Esophagus squamous epithelium (tissue), 5 donors: Measurements from ENCODE around the gene PGP. TPM values are rescaled to one million over a fixed set of nuclear protein-coding genes. Genes with fewer than 3 reads are reported as not detected.

Experiments used
- DNase-seq: peaks from one replicate; lab custom pipeline; 2025; lab: John Stamatoyannopoulos, UW
- H3K27ac ChIP-seq, 4 donors: fragments of 200-600 bp; sonication (generic); one replicate each; pipeline ENCODE4 v1.5.1; 2016 to 2019; ENCODE audit warnings: mild to moderate bottlenecking in 1 of 4
- H3K27me3 ChIP-seq, 4 donors: fragments of 200-600 bp; sonication (generic); 1 replicate in 3 of 4; 2 replicates in 1 of 4; pipeline versions ENCODE4 v1.5.1 to v1.6.0; 2017 to 2021; ENCODE audit warnings: antibody characterized with exemption in 1 of 4
- H3K36me3 ChIP-seq, 3 donors: fragments of 200-600 bp; sonication (generic); one replicate each; pipeline ENCODE4 v1.5.1; 2016 to 2019
- H3K4me1 ChIP-seq, 3 donors: fragments of 200-600 bp; sonication (generic); one replicate each; pipeline ENCODE4 v1.5.1; 2017 to 2019
- H3K4me3 ChIP-seq, 4 donors: fragments of 200-600 bp; sonication (generic); 1 replicate in 3 of 4; 2 replicates in 1 of 4; pipeline ENCODE4 v1.5.1; 2016 to 2019; ENCODE audit warnings: mild to moderate bottlenecking in 2 of 4, moderate library complexity in 1 of 4
- H3K9me3 ChIP-seq, 3 donors: fragments of 200-600 bp; sonication (generic); one replicate each; pipeline ENCODE4 v1.5.1; 2016 to 2019
- POLR2A ChIP-seq, 4 donors: fragments of 450-650 bp; IDR thresholded peaks; one replicate each; pipeline ENCODE4 v1.6.1; 2017; ENCODE audit warnings: antibody characterized with exemption in 4 of 4, mild to moderate bottlenecking in 4 of 4, moderate library complexity in 3 of 4
- WGBS, 2 donors: methylation state at CpG; one replicate each; pipeline ENCODE4 v1.1.5; 2018; 5-methylcytosine and 5-hydroxymethylcytosine counted together
- intact Hi-C: fragments of 100-400 bp; cut with DNase I; formaldehyde crosslinking; loops from one replicate; pipeline ENCODE4 v1.15.0; 2022
- total RNA-seq, 4 donors: library from RNA; depleted of rRNA; stranded (reverse); fragments of >200 nt; gene quantifications; one replicate each; pipeline ENCODE4 v1.1.0, GENCODE V29; 2016
- TF ChIP-seq, protein P1 (sequence below), 6 experiments: fragments of 450-650 bp in 4 of 6; fragments of 200-600 bp in 2 of 6; sonication (generic) in 2 of 6; IDR thresholded peaks; one replicate each; pipeline ENCODE4 v1.5.1; 2016 to 2019; ENCODE audit warnings: antibody characterized with exemption in 6 of 6, mild to moderate bottlenecking in 4 of 6, moderate library complexity in 4 of 6
- donor health status: DM: yes; HTN: yes; CAD: no.

Gene PGP
- total RNA-seq, 4 donors from 2014 or later, result 5.5 to 14.2 (median 7.4) TPM

DNA sequence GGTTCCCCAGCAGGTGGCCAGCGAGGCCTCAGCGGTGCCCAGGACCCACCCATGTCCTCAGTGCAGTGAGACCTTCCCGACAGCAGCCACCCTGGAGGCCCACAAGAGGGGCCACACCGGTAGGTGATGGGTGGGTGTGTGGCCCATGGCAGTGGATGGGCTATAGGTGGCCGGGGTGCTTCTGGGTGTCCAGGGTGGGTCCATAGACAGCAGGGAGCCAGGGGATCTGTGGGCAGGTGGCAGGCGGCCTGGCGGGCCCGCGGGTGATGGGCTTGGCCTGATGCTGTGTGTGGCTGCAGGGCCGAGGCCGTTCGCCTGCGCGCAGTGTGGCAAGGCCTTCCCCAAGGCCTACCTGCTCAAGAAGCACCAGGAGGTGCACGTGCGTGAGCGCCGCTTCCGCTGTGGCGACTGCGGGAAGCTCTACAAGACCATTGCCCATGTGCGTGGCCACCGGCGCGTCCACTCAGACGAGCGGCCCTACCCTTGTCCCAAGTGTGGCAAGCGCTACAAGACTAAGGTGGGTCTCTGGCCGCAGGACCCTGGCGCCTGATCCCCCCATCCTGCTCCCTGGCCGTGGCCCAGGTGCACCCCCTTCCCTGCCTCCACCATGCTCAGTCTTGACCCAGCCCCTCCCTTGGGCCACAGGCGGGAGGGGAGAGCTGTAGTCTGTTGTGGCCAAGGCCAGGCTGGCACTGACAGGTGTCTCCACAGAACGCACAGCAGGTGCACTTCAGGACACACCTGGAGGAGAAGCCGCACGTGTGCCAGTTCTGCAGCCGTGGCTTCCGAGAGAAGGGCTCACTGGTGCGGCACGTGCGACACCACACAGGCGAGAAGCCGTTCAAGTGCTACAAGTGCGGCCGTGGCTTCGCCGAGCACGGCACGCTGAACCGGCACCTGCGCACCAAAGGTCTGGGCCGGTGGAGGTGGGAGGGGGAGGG is 19.5 kb upstream of the PGP start:
- H3K27ac ChIP-seq, result no peak overlapping the region
- no peak overlapping the region for H3K4me3 ChIP-seq
- peaks cover 52 to 70% (median 53%) of the 10 kb centered on the region in 3 donors for H3K36me3 ChIP-seq
- intact Hi-C loops, result no loop called here
- TF ChIP-seq POLR2A (IDR thresholded peaks at IDR 0.05), result no peak
- TF ChIP-seq, protein P1, sequence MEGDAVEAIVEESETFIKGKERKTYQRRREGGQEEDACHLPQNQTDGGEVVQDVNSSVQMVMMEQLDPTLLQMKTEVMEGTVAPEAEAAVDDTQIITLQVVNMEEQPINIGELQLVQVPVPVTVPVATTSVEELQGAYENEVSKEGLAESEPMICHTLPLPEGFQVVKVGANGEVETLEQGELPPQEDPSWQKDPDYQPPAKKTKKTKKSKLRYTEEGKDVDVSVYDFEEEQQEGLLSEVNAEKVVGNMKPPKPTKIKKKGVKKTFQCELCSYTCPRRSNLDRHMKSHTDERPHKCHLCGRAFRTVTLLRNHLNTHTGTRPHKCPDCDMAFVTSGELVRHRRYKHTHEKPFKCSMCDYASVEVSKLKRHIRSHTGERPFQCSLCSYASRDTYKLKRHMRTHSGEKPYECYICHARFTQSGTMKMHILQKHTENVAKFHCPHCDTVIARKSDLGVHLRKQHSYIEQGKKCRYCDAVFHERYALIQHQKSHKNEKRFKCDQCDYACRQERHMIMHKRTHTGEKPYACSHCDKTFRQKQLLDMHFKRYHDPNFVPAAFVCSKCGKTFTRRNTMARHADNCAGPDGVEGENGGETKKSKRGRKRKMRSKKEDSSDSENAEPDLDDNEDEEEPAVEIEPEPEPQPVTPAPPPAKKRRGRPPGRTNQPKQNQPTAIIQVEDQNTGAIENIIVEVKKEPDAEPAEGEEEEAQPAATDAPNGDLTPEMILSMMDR (IDR thresholded peaks at IDR 0.05), result no peak
- DNase-seq, result no peak
- H3K27me3 ChIP-seq, result peaks cover 7 to 48% (median 13%) of the 10 kb centered on the region in 4 donors
- peaks cover 22 to 57% (median 30%) of the 10 kb centered on the region in 3 donors for H3K4me1 ChIP-seq
- WGBS, 2 donors, result 94 to 99% methylated on average over 16 to 29 of the region's 51 CpGs
- no peaks in the 10 kb centered on the region for H3K9me3 ChIP-seq

DNA sequence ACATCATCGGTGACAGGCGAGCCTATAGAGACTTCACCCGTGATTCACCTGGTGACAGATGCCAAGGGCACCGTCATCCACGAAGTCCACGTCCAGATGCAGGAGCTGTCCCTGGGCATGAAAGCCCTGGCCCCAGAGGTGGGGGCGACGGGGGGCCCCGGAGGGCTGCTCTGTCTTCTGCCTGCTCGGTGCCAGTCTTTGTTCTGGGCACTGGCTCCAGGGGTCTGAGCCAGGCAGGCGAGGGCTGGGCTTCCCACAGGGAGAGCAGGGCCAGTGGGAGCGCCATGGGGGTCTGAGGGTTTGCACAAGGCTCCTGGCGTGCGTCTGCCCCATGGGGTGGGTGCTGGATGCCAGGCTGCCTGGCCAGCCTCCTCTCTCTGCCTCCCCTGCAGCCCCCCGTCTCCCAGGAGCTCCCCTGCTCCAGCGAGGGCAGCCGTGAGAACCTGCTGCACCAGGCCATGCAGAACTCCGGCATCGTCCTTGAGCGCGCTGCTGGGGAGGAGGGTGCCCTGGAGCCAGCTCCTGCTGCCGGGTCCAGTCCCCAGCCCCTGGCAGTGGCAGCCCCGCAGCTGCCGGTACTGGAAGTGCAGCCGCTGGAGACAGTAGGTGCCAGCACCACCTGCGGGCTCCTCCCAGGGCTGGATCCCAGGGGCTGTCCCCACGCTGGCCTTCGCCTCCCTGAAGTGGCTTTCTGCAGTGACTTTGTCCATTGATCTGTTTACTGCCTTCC is 18.6 kb upstream of the PGP start:
- no peak overlapping the region for H3K27ac ChIP-seq
- TF ChIP-seq, protein P1 (IDR thresholded peaks at IDR 0.05), result no peak
- TF ChIP-seq POLR2A (IDR thresholded peaks at IDR 0.05), result no peak
- DNase-seq, result no peak
- H3K4me1 ChIP-seq, result peaks cover 22 to 48% (median 30%) of the 10 kb centered on the region in 3 donors
- H3K9me3 ChIP-seq, result no peaks in the 10 kb centered on the region
- H3K36me3 ChIP-seq, result peaks cover 58 to 79% (median 62%) of the 10 kb centered on the region in 3 donors
- no peak overlapping the region for H3K4me3 ChIP-seq
- intact Hi-C loops, result no loop called here
- WGBS, 2 donors, result 91% methylated on average over 7 of the region's 28 CpGs; no CpG with 5 or more reads in 1 of the 2 donors
- peaks cover 7 to 43% (median 13%) of the 10 kb centered on the region in 4 donors for H3K27me3 ChIP-seq

DNA sequence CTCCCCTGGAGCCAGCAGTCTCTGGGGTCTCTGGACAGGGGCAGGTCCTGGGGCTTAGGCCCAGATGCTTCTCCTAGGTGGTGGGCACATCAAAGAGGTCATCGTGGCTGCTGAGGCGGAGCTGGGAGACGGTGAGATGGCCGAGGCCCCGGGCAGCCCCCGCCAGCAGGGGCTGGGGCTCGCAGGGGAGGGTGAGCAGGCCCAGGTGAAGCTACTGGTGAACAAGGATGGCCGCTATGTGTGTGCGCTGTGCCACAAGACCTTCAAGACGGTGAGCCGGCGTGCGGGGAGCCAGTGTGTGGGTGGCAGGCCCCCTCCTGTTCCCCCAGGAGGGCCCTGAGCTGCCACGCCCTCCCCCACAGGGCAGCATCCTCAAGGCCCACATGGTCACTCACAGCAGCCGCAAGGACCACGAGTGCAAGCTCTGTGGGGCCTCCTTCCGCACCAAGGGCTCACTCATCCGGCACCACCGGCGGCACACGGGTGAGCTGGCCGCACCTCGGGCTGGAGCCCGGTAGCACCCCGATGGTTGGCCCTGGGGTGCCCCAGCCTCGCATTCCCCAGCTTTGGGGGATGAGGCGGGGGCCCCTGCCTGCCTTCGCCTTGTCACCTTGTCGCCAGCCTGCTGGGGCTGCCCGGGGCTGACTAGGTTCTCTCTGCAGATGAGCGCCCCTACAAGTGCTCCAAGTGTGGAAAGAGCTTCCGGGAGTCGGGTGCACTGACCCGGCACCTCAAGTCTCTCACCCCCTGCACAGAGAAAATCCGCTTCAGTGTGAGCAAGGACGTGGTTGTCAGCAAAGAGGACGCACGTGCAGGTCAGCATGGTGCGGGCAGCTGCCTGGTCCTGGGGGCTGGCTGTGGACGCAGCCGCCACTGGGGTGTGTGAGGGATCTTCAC is 17.7 kb upstream of the PGP start:
- no peak overlapping the region for H3K4me3 ChIP-seq
- peaks cover 58 to 86% (median 62%) of the 10 kb centered on the region in 3 donors for H3K36me3 ChIP-seq
- peaks cover 6 to 34% (median 12%) of the 10 kb centered on the region in 4 donors for H3K27me3 ChIP-seq
- 40 to 85% methylated on average over 1 to 14 of the region's 41 CpGs for WGBS, 2 donors
- no peaks in the 10 kb centered on the region for H3K9me3 ChIP-seq
- no peak for TF ChIP-seq POLR2A (IDR thresholded peaks at IDR 0.05)
- TF ChIP-seq, protein P1 (IDR thresholded peaks at IDR 0.05), result no peak
- peaks cover 15 to 40% (median 24%) of the 10 kb centered on the region in 3 donors for H3K4me1 ChIP-seq
- intact Hi-C loops, result no loop called here
- DNase-seq, result no peak
- H3K27ac ChIP-seq, result no peak overlapping the region

DNA sequence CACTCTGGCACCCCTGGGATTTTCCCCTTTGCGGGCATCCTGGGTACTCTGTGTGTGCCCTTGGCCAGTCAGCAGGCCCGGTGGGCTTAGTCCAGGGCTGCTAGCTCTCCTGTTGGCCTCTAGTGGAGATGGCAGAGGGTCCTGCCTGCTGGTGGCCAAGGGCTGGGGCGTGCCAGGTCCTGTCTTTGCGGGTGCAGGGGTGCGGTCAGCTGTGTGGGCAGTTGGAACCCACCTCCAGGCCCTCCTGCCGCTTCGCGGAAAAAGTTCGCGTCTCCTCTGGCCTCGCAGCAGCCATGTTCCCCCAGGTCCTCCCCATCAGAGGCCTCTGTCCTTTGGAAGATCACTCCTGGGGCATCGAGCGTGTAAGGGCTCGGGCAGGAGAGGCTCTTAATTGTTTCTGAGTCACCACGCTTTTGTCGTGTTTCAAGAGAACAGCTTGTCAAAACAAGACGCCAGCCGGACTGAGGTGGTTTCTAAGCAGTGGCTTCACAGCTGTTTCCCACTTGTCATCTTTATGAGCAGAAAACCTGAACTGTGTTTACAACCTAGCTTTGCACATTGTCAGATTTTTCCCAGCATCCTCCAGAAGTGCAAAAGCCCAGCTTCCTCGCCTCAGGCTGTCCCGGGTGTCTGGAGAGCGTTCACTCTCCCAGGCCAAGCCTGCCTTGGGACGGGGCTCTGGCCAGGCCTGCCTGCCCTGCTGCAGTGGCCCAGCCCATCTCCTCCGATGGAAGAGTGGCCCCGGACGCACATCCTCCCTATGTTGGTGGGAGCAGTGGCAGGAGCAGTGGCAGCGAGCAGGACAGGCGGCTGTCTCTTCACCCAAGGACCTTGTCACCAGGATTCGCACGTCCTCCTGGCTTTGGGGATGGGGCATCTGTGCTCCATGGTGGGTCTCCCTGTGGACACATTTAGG is 16.6 kb upstream of the PGP start:
- H3K36me3 ChIP-seq, result peaks cover 58 to 95% (median 62%) of the 10 kb centered on the region in 3 donors
- no peak overlapping the region for H3K27ac ChIP-seq
- 61% methylated on average over 15 to 16 of the region's 29 CpGs for WGBS, 2 donors
- H3K9me3 ChIP-seq, result no peaks in the 10 kb centered on the region
- peaks cover 0 to 24% (median 2%) of the 10 kb centered on the region in 4 donors for H3K27me3 ChIP-seq
- H3K4me3 ChIP-seq, result no peak overlapping the region
- TF ChIP-seq POLR2A (IDR thresholded peaks at IDR 0.05), result no peak
- TF ChIP-seq, protein P1 (IDR thresholded peaks at IDR 0.05), result no peak
- peaks cover 4 to 40% (median 15%) of the 10 kb centered on the region in 3 donors for H3K4me1 ChIP-seq
- DNase-seq, result no peak
- intact Hi-C loops, result no loop called here
